ENCODE results near the gene LAP3.

DNA sequence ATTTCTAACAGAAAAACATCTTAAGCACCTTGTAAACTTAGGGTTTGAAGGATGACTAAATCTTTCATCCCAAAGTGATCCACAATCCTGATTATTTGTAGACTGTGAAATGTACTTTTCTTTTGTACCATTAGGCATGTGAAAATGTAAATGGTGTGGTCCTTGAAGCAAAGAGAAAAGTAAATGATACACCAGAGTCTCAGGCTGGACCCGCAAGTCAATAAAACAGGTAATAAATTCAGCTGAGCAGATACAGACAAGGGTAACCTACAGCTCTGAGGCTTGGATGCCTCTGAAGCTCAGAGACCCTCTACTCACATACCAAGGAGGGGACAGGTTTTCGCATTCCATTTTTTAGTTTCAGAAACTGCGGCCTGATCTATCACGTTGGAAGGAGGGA, 2.8 kb upstream of the LAP3 start:
- TF ChIP-seq POLR2A (IDR thresholded peaks at IDR 0.05; ENCODE audit: low read length) = no peak
- no peak for TF ChIP-seq GATA1 (IDR thresholded peaks at IDR 0.05; ENCODE audit: low read depth, low read length)

Data from erythroblast (primary cell).